C4-2B (cell line): Measurements from ENCODE around the gene TBX3.
"Not testable (repeated sequence)": the region's sequence is repeated elsewhere in the genome, so short reads cannot be mapped to it uniquely, and the experiment has no call there.

Source experiments
- H3K27ac ChIP-seq: fragments of 450-650 bp; 2 replicates; pipeline ENCODE4 v1.5.1; 2017
- CTCF ChIP-seq: fragments of 450-650 bp; conservative IDR thresholded peaks from 2 replicates; pipeline ENCODE4 v1.5.1; 2017; ENCODE audit warnings: mild to moderate bottlenecking
- ZFX ChIP-seq: fragments of 450-650 bp; IDR thresholded peaks from 2 replicates; pipeline ENCODE4 v1.6.1; 2017

The TBX3 gene

GRCh38 chr12:114684098-114684869, at the start of gene TBX3:
Gene TBX3 (minus strand): TSS chr12:114684175. CDS start chr12:114683200, 975 bp downstream.
- no peak for TF ChIP-seq ZFX
- TF ChIP-seq CTCF = peak; percentile 81
- H3K27ac ChIP-seq = peak within 1 kb of the TSS; percentile 99

- TF ChIP-seq ZFX (no peak), CTCF (no peak)
- H3K27ac ChIP-seq = no peak overlapping the region
Measured at GRCh38 chr12:114732426-114733030, 48.6 kb upstream of the TBX3 start.

- TF ChIP-seq CTCF (no peak), ZFX (no peak)
- no peak overlapping the region for H3K27ac ChIP-seq
Measured at GRCh38 chr12:114729731-114730130, 45.8 kb upstream of the TBX3 start.

- TF ChIP-seq ZFX (no peak), CTCF (no peak)
- H3K27ac ChIP-seq = no peak overlapping the region
Measured at GRCh38 chr12:114726092-114726710, 42.2 kb upstream of the TBX3 start.

GRCh38 chr12:114722176-114722575, 38.2 kb upstream of the TBX3 start:
- H3K27ac ChIP-seq = not testable (repeated sequence)

- TF ChIP-seq CTCF (no peak), ZFX (no peak)
- no peak overlapping the region for H3K27ac ChIP-seq
Measured at GRCh38 chr12:114721266-114721665, 37.3 kb upstream of the TBX3 start.

- no peak for TF ChIP-seq CTCF
- no peak for TF ChIP-seq ZFX
- no peak overlapping the region for H3K27ac ChIP-seq
Measured at GRCh38 chr12:114713466-114714215, 29.7 kb upstream of the TBX3 start.
